ENCODE results near the gene SETD5. TPM values are rescaled to one million over a fixed set of nuclear protein-coding genes. Genes with fewer than 3 reads are reported as not detected.

Gene SETD5
- total and polyA plus RNA-seq, 4 donors, result 23.7 to 178 (median 67.6) TPM

- Histone ChIP-seq H3K27me3 (ENCODE audit: control insufficient read depth in 3 of 3, insufficient read depth in 3 of 3, low read length in 2 of 3) (no peaks in the 10 kb centered on the region), H3K9me3 (ENCODE audit: control insufficient read depth in 4 of 4, insufficient read depth in 3 of 4, low read length in 3 of 4) (no peaks in the 10 kb centered on the region), H3K9ac (ENCODE audit: insufficient read depth in 1 of 2, low read length in 2 of 2) (no peak overlapping the region), H3K27ac (ENCODE audit: low read depth in 1 of 2, low read length in 1 of 2) (no peak overlapping the region), H3K4me3 (no peak overlapping the region), H3K4me1 (ENCODE audit: control insufficient read depth in 5 of 5, insufficient read depth in 5 of 5, low read length in 5 of 5) (no peaks in the 10 kb centered on the region), H3K36me3 (ENCODE audit: control insufficient read depth in 4 of 4, insufficient read depth in 4 of 4, low read length in 4 of 4) (peaks cover 17 to 67% (median 35%) of the 10 kb centered on the region in 4 donors)
- WGBS, 2 donors, result 81 to 83% methylated on average over 13 of the region's 13 CpGs
- DNase-seq (no peak), ATAC-seq (ENCODE audit: insufficient read depth, low FRiP score) (no peak)
- no peak for TF ChIP-seq CTCF (IDR thresholded peaks at IDR 0.05; ENCODE audit: control extremely low read depth, extremely low read depth)
Observed at GRCh38 chr3:9384141-9384828, 13.1 kb upstream of the SETD5 start.

DNA sequence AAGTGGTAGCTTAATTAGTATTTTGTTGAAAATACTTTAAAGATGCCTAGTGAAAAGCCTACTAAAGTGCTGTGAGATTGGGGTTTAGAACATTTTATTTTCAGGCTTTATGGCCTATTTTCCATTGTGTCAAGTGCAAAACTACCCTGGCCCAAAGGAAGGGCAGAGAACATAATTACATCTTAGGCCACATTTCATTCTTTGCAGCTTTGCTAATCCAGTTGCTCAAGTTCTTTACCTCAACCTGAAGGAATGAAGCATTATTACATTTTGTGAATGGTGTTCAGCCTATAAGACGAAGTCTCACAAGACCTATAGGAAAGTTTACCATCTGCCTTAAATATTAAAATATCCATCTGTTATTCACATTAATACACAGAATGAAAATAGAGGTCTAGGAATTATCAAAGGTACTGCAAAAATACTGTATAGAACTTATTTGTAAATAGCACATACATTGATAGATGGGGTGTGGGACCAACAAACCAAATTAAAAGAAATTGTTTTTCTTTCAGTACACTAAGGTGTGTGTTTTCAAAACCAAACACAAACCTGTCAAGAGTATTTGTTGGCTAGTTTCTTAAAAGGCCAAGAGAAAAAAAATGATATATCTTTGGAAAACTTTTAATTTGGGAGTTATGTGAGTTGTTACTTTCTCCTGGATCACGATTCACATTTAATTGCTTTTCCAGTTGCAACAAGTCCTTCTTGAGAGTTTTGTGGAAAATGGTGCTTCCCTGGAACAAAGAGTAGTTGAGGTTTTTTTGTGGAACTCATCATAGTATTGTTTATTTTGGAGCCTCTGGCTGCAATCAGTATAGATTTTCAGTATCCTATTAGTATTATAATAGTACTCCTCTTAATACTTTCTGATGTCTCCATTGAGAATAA, 12.0 kb upstream of the SETD5 start:
- DNase-seq (no peak), ATAC-seq (ENCODE audit: insufficient read depth, low FRiP score) (no peak)
- no peaks in the 10 kb centered on the region for H3K4me1 ChIP-seq (ENCODE audit: control insufficient read depth in 5 of 5, insufficient read depth in 5 of 5, low read length in 5 of 5)
- H3K36me3 ChIP-seq (ENCODE audit: control insufficient read depth in 4 of 4, insufficient read depth in 4 of 4, low read length in 4 of 4), result peaks cover 20 to 69% (median 42%) of the 10 kb centered on the region in 4 donors
- no peak for TF ChIP-seq CTCF (IDR thresholded peaks at IDR 0.05; ENCODE audit: control extremely low read depth, extremely low read depth)
- WGBS, 2 donors, result 88 to 93% methylated on average over 2 of the region's 2 CpGs
- H3K9me3 ChIP-seq (ENCODE audit: control insufficient read depth in 4 of 4, insufficient read depth in 3 of 4, low read length in 3 of 4), result no peaks in the 10 kb centered on the region
- no peak overlapping the region for H3K27ac ChIP-seq (ENCODE audit: low read depth in 1 of 2, low read length in 1 of 2)
- no peak overlapping the region for H3K9ac ChIP-seq (ENCODE audit: insufficient read depth in 1 of 2, low read length in 2 of 2)
- no peak overlapping the region for H3K4me3 ChIP-seq
- no peaks in the 10 kb centered on the region for H3K27me3 ChIP-seq (ENCODE audit: control insufficient read depth in 3 of 3, insufficient read depth in 3 of 3, low read length in 2 of 3)

DNA sequence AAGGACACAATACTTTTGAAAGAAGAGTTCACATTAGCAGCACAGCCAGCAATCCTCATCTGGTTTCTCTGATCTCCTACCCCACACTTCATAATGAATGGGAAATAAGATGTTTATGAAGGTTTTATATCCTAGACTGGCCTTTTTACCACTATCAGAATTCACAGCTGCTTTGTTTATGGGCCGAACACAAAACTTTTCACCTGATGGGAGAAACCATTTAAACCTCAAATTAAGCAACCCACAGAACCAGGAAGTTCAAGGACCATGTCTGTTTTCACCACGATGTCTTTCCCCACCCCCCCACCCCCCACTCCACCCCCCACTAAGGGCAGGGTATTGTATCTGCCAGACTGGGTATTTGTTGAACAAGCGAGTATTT, 11.3 kb upstream of the SETD5 start:
- H3K9ac ChIP-seq (ENCODE audit: insufficient read depth in 1 of 2, low read length in 2 of 2), result no peak overlapping the region
- no peak overlapping the region for H3K27ac ChIP-seq (ENCODE audit: low read depth in 1 of 2, low read length in 1 of 2)
- no peaks in the 10 kb centered on the region for H3K27me3 ChIP-seq (ENCODE audit: control insufficient read depth in 3 of 3, insufficient read depth in 3 of 3, low read length in 2 of 3)
- WGBS, 2 donors, result 48 to 63% methylated on average over 3 of the region's 3 CpGs
- H3K9me3 ChIP-seq (ENCODE audit: control insufficient read depth in 4 of 4, insufficient read depth in 3 of 4, low read length in 3 of 4), result no peaks in the 10 kb centered on the region
- DNase-seq, result no peak
- H3K4me1 ChIP-seq (ENCODE audit: control insufficient read depth in 5 of 5, insufficient read depth in 5 of 5, low read length in 5 of 5), result no peaks in the 10 kb centered on the region
- TF ChIP-seq CTCF (IDR thresholded peaks at IDR 0.05; ENCODE audit: control extremely low read depth, extremely low read depth), result no peak
- no peak overlapping the region for H3K4me3 ChIP-seq
- H3K36me3 ChIP-seq (ENCODE audit: control insufficient read depth in 4 of 4, insufficient read depth in 4 of 4, low read length in 4 of 4), result peaks cover 20 to 75% (median 47%) of the 10 kb centered on the region in 4 donors
- no peak for ATAC-seq (ENCODE audit: insufficient read depth, low FRiP score)

All from lung (tissue), 12 donors.